ENCODE measurements around the gene KRTAP1-3.
A peak's percentile ranks its signal among the peaks of the same experiment; 100 is the strongest.
"Not testable (repeated sequence)": the region's sequence is repeated elsewhere in the genome, so short reads cannot be mapped to it uniquely, and the experiment has no call there.

Gene KRTAP1-3, protein sequence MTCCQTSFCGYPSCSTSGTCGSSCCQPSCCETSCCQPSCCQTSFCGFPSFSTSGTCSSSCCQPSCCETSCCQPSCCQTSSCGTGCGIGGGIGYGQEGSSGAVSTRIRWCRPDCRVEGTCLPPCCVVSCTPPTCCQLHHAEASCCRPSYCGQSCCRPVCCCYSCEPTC

DNA sequence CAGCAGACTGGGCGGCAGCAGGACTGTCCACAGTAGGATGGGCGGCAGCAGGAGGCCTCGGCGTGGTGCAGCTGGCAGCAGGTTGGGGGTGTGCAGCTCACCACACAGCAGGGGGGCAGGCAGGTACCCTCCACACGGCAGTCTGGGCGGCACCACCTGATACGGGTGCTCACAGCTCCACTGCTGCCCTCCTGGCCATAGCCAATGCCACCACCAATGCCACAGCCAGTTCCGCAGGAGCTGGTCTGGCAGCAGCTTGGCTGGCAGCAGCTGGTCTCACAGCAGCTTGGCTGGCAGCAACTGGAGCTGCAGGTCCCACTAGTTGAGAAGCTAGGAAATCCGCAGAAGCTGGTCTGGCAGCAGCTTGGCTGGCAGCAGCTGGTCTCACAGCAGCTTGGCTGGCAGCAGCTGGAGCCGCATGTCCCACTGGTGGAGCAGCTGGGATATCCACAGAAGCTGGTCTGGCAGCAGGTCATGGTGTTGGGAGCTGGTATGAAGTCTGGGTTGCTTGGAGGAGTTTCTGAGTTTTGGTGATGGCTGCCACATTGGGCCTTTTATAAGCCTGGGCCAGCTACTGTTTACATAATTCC lies at the start of gene KRTAP1-3:
KRTAP1-3 (minus strand) TSS at position 529 of the 590 bp plus-strand sequence; CDS start at position 476, 53 bp downstream.
- DNase-seq, result peak; percentile 39

DNA sequence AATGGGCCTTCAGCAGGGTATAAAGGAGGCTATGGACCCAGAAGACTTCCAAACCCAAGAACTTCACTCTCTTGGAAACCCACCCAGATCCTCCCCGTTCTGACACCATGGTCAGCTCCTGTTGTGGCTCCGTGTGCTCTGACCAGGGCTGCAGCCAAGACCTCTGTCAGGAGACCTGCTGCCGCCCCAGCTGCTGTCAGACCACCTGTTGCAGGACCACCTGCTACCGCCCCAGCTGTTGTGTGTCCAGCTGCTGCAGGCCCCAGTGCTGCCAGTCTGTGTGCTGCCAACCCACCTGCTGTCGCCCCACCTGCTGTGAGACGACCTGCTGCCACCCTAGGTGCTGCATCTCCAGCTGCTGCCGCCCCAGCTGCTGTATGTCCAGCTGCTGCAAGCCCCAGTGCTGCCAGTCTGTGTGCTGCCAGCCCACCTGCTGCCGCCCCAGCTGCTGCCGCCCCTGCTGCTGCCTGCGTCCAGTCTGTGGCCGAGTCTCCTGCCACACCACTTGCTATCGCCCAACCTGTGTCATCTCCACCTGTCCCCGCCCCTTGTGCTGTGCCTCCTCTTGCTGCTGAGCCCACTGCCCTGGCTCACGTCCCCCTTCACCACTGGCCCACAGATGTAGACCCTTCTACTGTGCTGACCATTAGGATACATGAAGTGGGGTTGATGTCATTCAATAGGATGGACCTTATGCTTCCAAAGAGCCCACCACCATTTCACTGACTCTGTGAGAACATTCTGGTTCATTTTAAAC lies 49.6 kb upstream of the KRTAP1-3 start, which contains the start of gene KRTAP4-7:
KRTAP4-7 (plus strand) TSS at position 51 of the 757 bp plus-strand sequence; CDS start at position 108, 57 bp downstream.
- not testable (repeated sequence) for DNase-seq

DNA sequence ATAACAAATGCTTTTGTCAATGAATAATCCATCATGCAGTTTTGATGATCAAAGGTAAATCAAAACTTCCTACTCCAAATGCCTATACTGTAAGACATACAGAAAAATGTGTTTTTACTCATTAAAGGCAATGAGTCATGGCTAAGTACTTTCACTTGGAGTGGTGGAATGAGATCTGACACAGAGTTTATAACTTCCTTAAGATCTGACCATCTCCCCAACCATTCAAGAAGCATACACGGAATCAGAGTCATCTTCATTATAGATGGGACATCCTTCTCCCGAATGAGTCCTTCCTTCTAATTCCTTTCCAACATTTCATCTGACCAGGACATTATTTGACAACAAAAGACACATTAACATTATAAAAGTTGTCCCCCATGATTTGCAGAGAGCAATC lies 48.8 kb upstream of the KRTAP1-3 start:
- not testable (repeated sequence) for DNase-seq

DNA sequence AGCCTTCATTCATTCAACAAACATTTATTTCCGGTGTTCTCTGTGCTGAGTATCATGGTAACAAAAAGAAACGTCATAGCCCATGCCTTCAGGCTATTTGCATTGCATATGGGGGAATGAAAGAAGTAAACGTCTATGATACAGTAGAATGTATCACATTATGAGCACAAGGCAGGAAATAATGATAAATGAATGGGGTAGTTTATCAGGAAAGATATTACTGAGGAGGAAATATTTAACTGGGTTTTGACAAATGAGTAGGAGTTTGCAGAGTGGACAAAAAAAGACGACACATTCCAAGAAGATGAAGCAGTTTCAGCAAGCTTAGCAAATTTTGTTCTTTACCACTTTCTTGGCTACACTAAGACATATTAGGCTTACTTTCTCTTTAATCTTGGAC lies 48.0 kb upstream of the KRTAP1-3 start:
- DNase-seq, result no peak

DNA sequence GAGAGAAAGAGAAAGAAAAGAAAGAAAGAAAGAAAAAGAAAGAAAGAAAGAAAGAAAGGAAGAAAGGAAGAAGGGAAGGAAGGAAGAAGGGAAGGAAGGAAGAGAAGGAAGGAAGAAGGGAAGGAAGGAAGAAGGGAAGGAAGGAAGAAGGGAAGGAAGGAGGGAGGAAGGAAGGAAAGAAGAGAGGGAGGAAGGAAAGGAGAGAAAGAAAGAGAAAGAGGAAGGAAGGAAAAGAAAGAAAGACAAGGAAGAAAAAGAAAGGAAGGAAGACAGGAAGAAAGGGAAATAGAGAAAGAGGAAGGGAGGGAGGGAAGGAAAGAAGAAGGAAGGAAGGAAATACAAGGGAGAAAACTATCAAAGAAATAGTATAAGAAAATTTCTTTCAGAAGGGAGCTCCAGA lies 42.1 kb upstream of the KRTAP1-3 start:
- DNase-seq, result no peak

DNA sequence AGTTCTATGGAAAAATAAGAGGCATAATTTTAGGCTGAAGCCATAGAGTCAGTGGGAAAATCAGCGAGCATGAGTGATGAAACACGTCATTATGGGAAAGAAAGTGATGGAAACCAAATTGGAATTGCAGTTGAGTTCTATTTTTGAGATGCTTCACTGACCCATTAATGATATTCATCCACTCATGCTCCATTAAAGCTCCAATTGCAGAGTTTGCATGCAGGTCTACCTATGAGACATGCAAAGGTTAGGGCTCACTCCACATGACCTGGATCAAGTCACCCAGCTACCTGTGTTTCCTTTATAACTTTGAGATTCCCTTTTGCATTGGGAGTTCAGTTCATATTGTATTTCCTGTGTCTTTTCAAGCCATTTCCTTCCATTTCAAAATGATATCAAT lies 39.0 kb upstream of the KRTAP1-3 start:
- DNase-seq, result no peak

DNA sequence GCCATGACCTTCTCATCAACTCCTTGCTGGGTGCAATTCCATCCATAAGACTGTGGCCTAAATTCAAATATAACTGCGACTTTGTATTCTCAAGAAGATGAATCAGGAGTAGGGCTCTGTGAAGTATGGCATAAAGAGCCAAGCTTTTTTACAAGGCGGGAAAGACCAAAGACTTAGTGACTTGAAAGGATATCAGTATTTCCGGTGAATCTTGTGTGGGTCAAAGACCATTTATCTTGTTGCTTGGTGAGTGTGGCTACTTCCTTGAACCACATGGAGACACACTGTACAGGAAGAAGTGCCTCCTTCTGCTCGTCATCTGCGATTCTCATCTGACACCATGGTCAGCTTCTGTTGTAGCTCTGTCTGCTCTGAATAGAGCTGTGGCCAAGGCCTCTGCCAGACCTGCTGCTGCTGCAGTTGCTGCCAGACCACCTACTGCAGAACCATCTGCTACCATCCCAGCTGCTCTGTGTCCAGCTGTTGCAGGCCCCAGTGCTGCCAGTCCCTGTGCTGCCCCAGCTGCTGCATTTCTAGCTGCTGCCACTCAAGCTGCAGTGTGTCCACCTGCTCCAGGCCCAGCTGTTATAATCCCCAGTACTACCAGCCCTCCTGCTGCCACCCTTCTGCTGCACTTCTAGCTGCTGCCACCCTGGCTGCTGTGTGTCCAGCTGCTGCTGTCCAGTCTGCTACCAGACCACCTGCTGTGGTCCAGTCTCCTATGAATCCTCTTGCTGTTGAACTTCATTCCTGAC lies 37.1 kb upstream of the KRTAP1-3 start:
- DNase-seq, result peak; percentile 14

DNA sequence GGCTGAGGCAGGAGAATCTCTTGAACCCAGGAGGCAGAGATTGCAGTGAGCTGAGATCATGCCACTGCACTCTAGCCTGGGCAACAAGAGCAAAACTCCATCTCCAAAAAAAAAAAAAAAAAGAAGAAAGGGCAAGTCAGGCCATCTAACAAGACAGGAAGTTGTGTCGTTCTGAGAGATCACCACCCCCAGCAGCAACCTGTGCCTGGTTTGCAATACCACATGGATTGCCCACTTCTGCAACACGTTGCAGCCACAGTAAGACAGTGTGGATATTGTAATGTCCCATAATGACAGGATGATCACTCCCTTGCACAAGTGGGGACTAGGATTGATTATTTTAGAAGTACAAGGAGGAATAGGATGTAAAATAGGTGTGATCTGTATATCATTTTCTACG lies 34.4 kb upstream of the KRTAP1-3 start:
- no peak for DNase-seq

DNA sequence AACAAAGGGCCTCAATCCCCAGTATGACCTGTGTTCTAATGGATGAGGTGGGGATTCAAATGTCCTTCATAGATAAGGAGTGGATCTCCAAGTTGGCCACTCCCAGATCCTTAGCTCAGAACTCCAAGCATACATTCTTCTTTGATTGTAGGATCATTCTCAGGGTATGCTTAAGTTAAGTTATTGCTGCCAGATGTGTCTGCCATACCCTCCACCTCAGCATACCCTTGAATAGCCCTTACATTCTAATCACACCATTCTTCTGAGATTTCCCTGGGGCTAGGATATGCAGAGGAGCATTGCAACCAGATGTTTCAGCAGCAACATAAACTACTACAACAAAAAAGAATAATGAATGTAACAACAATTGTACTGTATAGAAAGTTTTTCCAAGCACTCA lies 32.6 kb upstream of the KRTAP1-3 start:
- no peak for DNase-seq

DNA sequence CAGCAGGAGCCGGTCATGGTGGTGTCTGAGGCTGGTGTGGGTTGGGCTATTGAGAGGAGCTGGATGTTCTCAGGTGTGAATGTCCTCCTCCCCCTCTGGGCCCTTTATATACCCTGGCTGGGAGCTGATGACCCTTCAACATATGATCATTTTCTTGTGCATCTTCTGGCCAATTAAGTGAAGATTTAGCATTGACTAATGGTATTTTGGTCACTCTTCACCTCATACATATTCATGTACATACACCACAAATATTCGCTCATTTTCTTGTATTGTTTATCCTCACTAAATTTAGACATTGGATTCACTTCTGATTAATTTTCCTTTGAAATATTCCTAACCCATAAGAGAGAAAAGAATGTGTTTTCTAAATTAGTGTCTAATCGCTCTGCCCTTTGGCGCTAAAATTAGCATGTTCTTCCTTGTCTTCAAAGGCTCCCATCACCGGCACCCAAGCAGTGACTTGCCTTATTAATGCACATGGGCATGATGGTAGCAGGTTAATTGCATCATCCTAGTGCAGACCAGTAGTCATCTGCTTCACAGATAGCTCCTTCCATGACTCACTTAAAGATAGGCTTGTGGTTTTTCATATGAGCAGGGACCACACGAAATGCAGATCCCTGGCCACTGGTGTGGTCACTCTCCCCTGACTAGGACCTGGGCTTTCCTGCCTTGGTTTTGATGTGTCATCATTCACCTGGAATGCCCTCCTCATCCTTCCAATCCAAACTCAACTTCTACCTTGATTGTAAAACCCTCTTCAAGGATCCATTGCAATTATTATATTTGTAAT lies 31.4 kb upstream of the KRTAP1-3 start, which contains the start of gene KRTAP2-4:
KRTAP2-4 (minus strand) TSS at position 51 of the 796 bp plus-strand sequence; CDS start at position 17, 34 bp downstream.
- no peak for DNase-seq

DNA sequence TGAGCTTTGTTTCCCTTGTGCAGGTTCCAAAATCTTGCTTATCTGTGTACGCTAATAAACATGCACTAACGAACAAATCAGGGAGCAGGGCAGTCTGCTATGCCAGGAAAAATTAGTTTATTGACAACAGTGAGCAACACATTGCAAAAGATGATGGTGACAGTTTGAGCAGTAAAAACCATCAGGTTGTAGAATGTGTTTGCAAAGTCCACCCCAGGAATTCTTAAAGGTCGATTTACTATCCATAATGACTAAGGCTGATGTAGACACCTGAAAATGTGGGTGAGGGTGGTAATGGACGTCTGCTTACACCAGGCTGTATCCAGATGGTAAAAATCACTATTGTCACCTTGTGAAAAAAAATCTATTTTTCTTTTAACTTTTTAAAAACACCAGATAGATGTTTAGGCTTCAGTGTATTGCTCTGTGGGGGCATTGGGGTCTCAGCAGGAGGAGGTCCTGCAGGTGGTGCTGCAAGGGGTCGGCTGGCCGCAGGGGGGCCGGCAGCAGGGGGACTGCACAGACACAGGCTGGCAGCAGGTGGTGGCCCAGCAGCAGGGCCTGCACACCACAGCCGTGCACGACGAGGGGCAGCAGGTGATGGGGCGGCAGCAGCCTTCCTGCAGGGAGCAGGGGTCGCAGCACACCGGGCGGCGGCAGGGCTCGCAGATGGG lies 30.5 kb upstream of the KRTAP1-3 start:
- not testable (repeated sequence) for DNase-seq

DNA sequence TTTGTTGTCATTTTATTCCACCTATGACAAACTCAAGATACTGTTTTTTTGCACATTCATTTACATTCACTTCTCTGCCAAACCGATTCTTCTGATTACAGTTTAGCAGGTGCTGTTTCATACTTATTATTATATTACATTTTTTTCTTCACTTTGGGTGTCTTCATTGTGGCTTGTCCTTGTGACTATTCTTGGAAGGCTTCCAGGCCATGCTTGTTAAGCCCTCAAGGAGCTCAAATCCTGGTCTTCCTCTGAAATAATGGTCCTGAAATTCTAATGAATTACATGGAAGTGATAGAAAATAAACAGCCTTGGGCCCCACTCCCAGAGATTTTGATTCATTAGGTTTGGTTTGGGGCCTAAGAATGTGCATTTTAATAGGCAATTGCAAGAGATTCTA lies 29.6 kb upstream of the KRTAP1-3 start:
- no peak for DNase-seq

DNA sequence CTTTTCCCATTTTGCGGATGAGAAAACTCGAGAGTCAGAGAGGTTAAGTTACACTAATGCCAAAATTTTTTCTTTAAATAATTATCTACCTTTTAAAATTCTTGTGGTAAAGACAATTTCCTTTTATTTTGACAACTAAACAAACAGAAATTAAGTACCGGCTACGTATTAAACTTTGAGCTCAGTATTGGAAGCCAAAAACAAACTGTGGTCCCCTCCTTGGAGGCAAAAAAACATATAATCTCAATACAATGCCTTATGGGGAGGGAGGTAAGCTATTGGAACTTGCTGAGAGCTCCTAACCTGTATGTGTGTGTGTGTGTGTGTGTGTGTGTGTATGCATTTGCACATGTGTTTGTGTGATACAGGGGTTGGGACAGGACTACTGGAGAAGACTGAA lies 28.8 kb upstream of the KRTAP1-3 start:
- no peak for DNase-seq

DNA sequence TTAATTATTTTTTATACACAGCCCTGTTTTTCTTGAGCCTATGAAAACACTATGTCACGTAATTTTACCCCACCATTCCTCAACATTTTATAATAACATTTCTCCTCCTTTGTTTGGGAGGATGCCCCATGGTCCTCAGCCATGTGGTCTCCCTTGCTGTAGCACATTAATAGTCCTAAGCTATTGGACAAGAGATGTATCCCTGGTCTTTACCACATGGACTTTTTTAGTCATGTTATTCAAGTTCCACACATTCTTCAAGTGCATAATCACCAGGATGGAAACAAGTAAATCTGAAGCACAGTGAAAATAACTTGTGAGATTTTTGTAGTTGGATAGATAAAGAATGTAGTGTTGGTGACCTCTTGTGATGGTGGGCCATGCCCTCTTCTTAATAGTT lies 27.3 kb upstream of the KRTAP1-3 start:
- DNase-seq, result no peak

DNA sequence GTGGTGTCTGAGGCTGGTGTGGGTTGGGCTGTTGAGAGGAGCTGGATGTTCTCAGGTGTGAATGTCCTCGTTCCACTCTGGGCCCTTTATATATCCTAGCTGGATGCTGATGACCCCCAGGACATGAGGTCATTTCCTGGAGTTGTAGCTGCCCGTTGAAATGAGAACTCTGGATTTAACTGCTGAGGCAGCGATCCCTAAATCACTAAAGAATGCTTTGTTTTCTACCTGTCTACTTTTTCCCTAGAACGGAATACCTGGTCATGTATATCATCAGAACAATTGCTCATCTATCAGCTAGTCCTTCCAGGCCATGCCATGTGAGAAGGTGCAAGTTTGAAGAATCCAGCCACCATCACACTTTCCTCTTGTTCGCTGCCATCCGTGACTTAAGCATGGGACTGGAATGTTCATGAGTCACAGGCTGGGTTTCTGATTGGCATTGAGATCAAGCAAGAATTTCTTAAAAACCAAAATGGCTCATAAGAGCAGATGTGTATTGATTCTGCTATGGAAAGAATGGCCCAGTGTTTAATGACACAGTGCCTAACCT lies 25.5 kb upstream of the KRTAP1-3 start, which contains the start of gene KRTAP2-3:
KRTAP2-3 (minus strand) TSS at position 63 of the 553 bp plus-strand sequence. CDS start 64 bp downstream, outside the sequence.
- DNase-seq, result no peak

DNA sequence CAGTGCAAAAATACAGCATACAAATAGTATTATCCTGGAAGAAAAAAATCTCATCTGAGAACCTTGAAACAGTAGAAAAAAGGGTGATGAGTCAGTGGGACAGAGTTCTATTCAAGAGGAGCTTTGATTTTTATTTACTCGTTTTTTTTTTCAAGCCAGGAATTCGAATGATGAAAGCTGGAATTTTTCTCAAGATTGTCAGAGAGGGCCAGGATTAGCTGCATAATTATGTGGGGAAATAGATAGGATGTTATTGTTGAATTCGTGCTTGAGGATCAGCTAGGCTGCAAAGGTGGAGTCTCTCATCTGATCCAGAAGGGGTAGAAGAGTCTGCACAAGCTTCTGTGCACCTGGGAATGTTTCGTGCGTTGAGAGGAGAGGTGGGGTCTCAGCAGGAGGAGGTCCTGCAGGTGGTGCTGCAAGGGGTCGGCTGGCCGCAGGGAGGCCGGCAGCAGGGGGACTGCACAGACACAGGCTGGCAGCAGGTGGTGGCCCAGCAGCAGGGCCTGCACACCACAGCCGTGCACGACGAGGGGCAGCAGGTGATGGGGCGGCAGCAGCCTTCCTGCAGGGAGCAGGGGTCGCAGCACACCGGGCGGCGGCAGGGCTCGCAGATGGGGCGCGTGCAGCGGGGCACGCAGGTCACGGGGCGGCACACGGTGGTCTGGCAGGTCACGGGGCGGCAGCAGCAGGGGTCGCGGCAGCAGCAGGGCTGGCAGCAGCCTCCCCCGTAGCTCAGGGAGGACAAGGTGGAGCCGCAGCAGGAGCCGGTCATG lies 24.8 kb upstream of the KRTAP1-3 start:
- DNase-seq, result not testable (repeated sequence)

DNA sequence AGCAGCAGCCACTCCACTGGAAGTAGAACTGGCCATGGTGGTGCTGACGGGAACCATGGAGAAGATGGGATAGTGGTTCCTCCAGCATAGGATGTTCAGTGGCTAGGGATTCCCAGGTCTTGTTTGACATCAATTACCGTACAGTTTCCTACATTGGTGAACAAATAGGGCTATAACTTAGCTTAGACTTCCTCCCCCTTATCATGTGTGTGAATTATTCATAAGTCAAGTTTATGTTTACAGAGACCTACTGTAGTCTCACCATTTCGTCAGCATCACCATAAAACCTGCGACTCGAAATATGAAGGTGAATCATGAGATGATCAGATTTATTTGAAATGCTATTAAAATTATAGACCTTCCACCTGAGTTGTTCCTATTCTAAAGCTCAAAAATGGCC lies 24.1 kb upstream of the KRTAP1-3 start:
- no peak for DNase-seq

DNA sequence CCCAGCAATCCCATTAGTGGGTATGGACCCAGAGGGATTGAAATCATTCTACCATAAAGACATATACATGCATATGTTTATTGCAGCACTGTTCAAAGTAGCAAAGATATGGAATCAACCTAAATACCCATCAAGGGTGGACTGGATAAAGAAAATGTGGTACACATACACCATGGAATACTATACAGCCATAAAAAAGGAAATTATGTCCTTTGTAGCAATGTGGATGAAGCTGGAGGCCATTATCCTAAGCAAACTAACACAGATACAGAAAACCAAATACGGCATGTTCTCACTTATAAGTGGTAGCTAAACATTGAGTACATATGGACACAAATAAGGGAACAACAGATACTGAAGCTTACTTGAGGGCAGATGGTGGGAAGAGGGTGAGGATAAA lies 22.9 kb upstream of the KRTAP1-3 start:
- no peak for DNase-seq

DNA sequence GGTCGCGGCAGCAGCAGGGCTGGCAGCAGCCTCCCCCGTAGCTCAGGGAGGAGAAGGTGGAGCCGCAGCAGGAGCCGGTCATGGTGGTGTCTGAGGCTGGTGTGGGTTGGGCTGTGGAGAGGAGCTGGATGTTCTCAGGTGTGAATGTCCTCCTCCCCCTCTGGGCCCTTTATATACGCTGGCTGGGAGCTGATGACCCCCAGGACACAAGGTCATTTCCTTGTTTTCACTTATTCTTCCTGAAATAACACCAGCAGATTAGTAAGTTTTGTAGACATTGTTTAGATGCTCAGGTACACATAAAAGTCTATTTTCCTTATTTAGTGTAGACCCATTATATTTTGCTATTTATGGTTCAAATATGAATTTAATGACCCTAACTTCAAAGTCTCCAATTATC lies 20.5 kb upstream of the KRTAP1-3 start, which contains the start of gene KRTAP2-2:
KRTAP2-2 (minus strand) TSS at position 101 of the 400 bp plus-strand sequence; CDS start at position 82, 19 bp downstream.
- DNase-seq, result not testable (repeated sequence)

DNA sequence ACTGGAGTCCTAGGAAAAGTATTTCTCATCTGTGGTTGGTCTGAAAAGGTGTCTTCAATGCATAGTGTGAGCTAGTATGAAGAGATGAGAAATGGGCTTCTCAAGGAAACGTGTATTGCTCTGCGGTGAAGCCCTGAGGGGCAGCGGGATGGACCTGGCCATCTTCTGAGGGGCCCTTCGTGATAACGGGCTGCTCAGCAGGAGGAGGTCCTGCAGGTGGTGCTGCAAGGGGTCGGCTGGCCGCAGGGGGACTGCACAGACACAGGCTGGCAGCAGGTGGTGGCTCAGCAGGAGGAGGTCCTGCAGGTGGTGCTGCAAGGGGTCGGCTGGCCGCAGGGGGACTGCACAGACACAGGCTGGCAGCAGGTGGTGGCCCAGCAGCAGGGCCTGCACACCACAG lies 19.9 kb upstream of the KRTAP1-3 start:
- not testable (repeated sequence) for DNase-seq
